H1 (cell line): Measurements from ENCODE around the gene TFCP2. TPM values are rescaled to one million over a fixed set of nuclear protein-coding genes. Genes with fewer than 3 reads are reported as not detected.

Experiments
- CTCF ChIA-PET: fragments of 300-600 bp; sonication (Branson Sonifier 250); formaldehyde crosslinking; loops from one replicate; lab custom pipeline; 2021; ENCODE audit not compliant: partially characterized antibody; lab: Charles Lee
- POLR2A ChIA-PET: fragments of 300-600 bp; sonication (Branson Sonifier 250); formaldehyde crosslinking; loops from one replicate; lab custom pipeline; 2021; ENCODE audit warnings: inconsistent platforms; ENCODE audit not compliant: partially characterized antibody; lab: Charles Lee
- DNase-seq, 2 experiments: peaks; one replicate each; pipeline versions ENCODE4 v3.0.0 to v3.0.0-alpha.2; 2010 to 2022; ENCODE audit warnings: low spot score in 2 of 2, low read depth in 1 of 2, mixed read lengths in 1 of 2
- FAIRE-seq: peaks from 2 replicates; lab custom pipeline; 2011; peaks lifted over from hg19 to GRCh38; lab: Jason Lieb, UNC
- H2AFZ ChIP-seq: 2 replicates; pipeline ENCODE4 v1.8.1; 2012; ENCODE audit warnings: low read length, inconsistent platforms
- H2AK5ac ChIP-seq: 2 replicates; pipeline ENCODE4 v1.6.1; 2013; ENCODE audit warnings: low read depth, low read length
- H2BK120ac ChIP-seq: replicated peaks from 2 replicates; pipeline ENCODE3; 2013; ENCODE audit warnings: low read depth, low read length, inconsistent platforms
- H2BK12ac ChIP-seq: 2 replicates; pipeline ENCODE4 v1.6.1; 2013; ENCODE audit warnings: low read depth, low read length
- H2BK15ac ChIP-seq: 2 replicates; pipeline ENCODE4 v1.6.1; 2013; ENCODE audit warnings: low read length
- H2BK20ac ChIP-seq: 2 replicates; pipeline ENCODE4 v1.6.1; 2013; ENCODE audit warnings: low read length
- H2BK5ac ChIP-seq: 2 replicates; pipeline ENCODE4 v1.6.1; 2013; ENCODE audit warnings: low read depth, low read length
- H3K14ac ChIP-seq: 2 replicates; pipeline ENCODE4 v1.6.1; 2013; ENCODE audit warnings: inconsistent platforms; ENCODE audit not compliant: insufficient read length
- H3K18ac ChIP-seq: 2 replicates; pipeline ENCODE4 v1.6.1; 2013; ENCODE audit warnings: low read length; ENCODE audit errors: extremely low read depth
- H3K23ac ChIP-seq: 2 replicates; pipeline ENCODE4 v1.6.1; 2013; ENCODE audit warnings: inconsistent platforms; ENCODE audit not compliant: insufficient read length
- H3K23me2 ChIP-seq: 2 replicates; pipeline ENCODE4 v1.6.1; 2013; ENCODE audit warnings: low read depth, low read length
- H3K27ac ChIP-seq: 2 replicates; pipeline ENCODE4 v1.6.1; 2011; ENCODE audit warnings: low read depth, low read length, inconsistent platforms
- H3K27me3 ChIP-seq, 4 experiments: replicated peaks in 1 of 4; 1 replicate in 1 of 4; 2 replicates in 3 of 4; pipeline versions ENCODE4 v1.6.1 to v1.8.1; 2011 to 2013; ENCODE audit warnings: low read length in 3 of 4, mild to moderate bottlenecking in 3 of 4, inconsistent platforms in 2 of 4, mixed read lengths in 2 of 4, moderate library complexity in 1 of 4; ENCODE audit not compliant: control insufficient read depth in 3 of 4, insufficient read depth in 3 of 4; ENCODE audit errors: extremely low read depth in 1 of 4
- H3K36me3 ChIP-seq, 4 experiments: 2 replicates each; pipeline versions ENCODE4 v1.6.1 to v1.8.1; 2011 to 2013; ENCODE audit warnings: mild to moderate bottlenecking in 4 of 4, low read length in 3 of 4, moderate library complexity in 2 of 4, control low read depth in 1 of 4, inconsistent platforms in 1 of 4; ENCODE audit not compliant: insufficient read depth in 4 of 4, control insufficient read depth in 2 of 4
- H3K4ac ChIP-seq: replicated peaks from 2 replicates; pipeline ENCODE3; 2013; ENCODE audit warnings: low read length, low read depth, mixed read lengths, inconsistent platforms; ENCODE audit not compliant: insufficient read length
- H3K4me1 ChIP-seq, 4 experiments: replicated peaks in 1 of 4; 1 replicate in 1 of 4; 2 replicates in 3 of 4; pipeline versions ENCODE4 v1.6.1 to v1.8.1; 2011 to 2013; ENCODE audit warnings: low read length in 3 of 4, inconsistent platforms in 2 of 4, mixed read lengths in 1 of 4; ENCODE audit not compliant: insufficient read depth in 4 of 4, control insufficient read depth in 3 of 4
- H3K4me2 ChIP-seq, 2 experiments: 2 replicates each; pipeline versions ENCODE4 v1.6.1 to v1.8.1; 2011 to 2013; ENCODE audit warnings: low read depth in 2 of 2, low read length in 2 of 2, control low read depth in 1 of 2, inconsistent platforms in 1 of 2, mild to moderate bottlenecking in 1 of 2; ENCODE audit not compliant: insufficient read depth in 1 of 2
- H3K4me3 ChIP-seq, 4 experiments: fragments of 200-600, 300-600 bp in 1 of 4; sonication (generic), shearing (Covaris generic), sonication (Bioruptor Twin) in 1 of 4; 2 replicates each; pipeline versions ENCODE4 v1.5.1 to v1.8.1; 2011 to 2016; ENCODE audit warnings: low read length in 4 of 4, low read depth in 3 of 4, control low read depth in 2 of 4, inconsistent platforms in 2 of 4, mild to moderate bottlenecking in 2 of 4, mixed read lengths in 1 of 4, moderate library complexity in 1 of 4; ENCODE audit not compliant: insufficient read depth in 2 of 4; ENCODE audit errors: extremely low read depth in 1 of 4
- H3K56ac ChIP-seq: replicated peaks from 2 replicates; pipeline ENCODE3; 2013; ENCODE audit warnings: low read depth, mild to moderate bottlenecking, mixed read lengths, low read length, inconsistent platforms; ENCODE audit not compliant: insufficient read length
- H3K79me1 ChIP-seq: 2 replicates; pipeline ENCODE4 v1.6.1; 2013; ENCODE audit warnings: low read depth, low read length, control low read depth
- H3K79me2 ChIP-seq, 2 experiments: 2 replicates each; pipeline versions ENCODE4 v1.6.1 to v1.8.1; 2012 to 2013; ENCODE audit warnings: low read length in 2 of 2, mild to moderate bottlenecking in 2 of 2, inconsistent platforms in 1 of 2; ENCODE audit not compliant: insufficient read depth in 2 of 2, control insufficient read depth in 1 of 2
- H3K9ac ChIP-seq, 4 experiments: replicated peaks in 1 of 4; 1 replicate in 1 of 4; 2 replicates in 3 of 4; pipeline versions ENCODE4 v1.6.1 to v1.8.1; 2011 to 2013; ENCODE audit warnings: low read depth in 3 of 4, low read length in 3 of 4, control low read depth in 2 of 4, mild to moderate bottlenecking in 2 of 4, moderate library complexity in 2 of 4, inconsistent platforms in 1 of 4; ENCODE audit errors: extremely low read depth in 1 of 4
- H3K9me3 ChIP-seq, 2 experiments: 2 replicates each; pipeline versions ENCODE4 v1.6.1 to v1.8.1; 2012 to 2013; ENCODE audit warnings: mild to moderate bottlenecking in 2 of 2, moderate library complexity in 2 of 2, control low read depth in 1 of 2, inconsistent platforms in 1 of 2, low read depth in 1 of 2, low read length in 1 of 2, mixed read lengths in 1 of 2; ENCODE audit not compliant: insufficient read depth in 2 of 2
- H4K20me1 ChIP-seq, 2 experiments: replicated peaks in 1 of 2; 2 replicates each; pipeline versions ENCODE3 to v1.8.1; 2011 to 2013; ENCODE audit warnings: inconsistent platforms in 2 of 2, low read length in 2 of 2, mild to moderate bottlenecking in 1 of 2; ENCODE audit not compliant: insufficient read depth in 2 of 2, control insufficient read depth in 1 of 2
- H4K5ac ChIP-seq: 2 replicates; pipeline ENCODE4 v1.6.1; 2013; ENCODE audit warnings: low read length, low read depth, mixed read lengths, inconsistent platforms; ENCODE audit not compliant: insufficient read length
- H4K8ac ChIP-seq: 2 replicates; pipeline ENCODE4 v1.8.0; 2013; ENCODE audit warnings: mild to moderate bottlenecking, moderate library complexity, low read length, inconsistent platforms; ENCODE audit not compliant: insufficient read depth; ENCODE audit errors: extremely low read depth
- H4K91ac ChIP-seq: replicated peaks from 2 replicates; pipeline ENCODE3; 2013; ENCODE audit warnings: low read length, mixed read lengths, inconsistent platforms; ENCODE audit not compliant: insufficient read length
- EP300 ChIP-seq, 2 experiments: IDR thresholded peaks; 1 replicate in 1 of 2; 2 replicates in 1 of 2; pipeline ENCODE4 v1.6.1; 2011 to 2012; ENCODE audit warnings: low read depth in 2 of 2, low read length in 2 of 2, mild to moderate bottlenecking in 2 of 2, borderline replicate concordance in 1 of 2, inconsistent platforms in 1 of 2, moderate library complexity in 1 of 2
- EZH2 ChIP-seq: fragments of 200-600 bp; sonication (generic); IDR thresholded peaks from 2 replicates; pipeline ENCODE4 v1.7.1; 2012; ENCODE audit warnings: low read depth, mild to moderate bottlenecking, moderate library complexity, low read length, inconsistent platforms; ENCODE audit not compliant: severe bottlenecking
- WGBS, 2 experiments: shearing (Covaris generic) in 1 of 2; methylation state at CpG; one replicate each; pipeline versions ENCODE4 v1.1.6 to v1.1.7; 2013 to 2015; ENCODE audit warnings: low lambda C conversion rate in 2 of 2, mixed read lengths in 2 of 2, inconsistent platforms in 1 of 2, low coverage in 1 of 2, missing lambda C conversion rate in 1 of 2; ENCODE audit not compliant: insufficient replicate concordance in 2 of 2, insufficient coverage in 1 of 2, insufficient read length in 1 of 2; ENCODE audit errors: extremely low coverage in 1 of 2, missing lambda C conversion rate in 1 of 2; 5-methylcytosine and 5-hydroxymethylcytosine counted together
- polyA plus RNA-seq, 7 experiments: library from polyadenylated mRNA; depleted of rRNA in 3 of 7; stranded (reverse) in 5 of 7; unstranded in 2 of 7; fragments of >200 nt in 5 of 7; fragments of 200-250 nt in 2 of 7; gene quantifications; 1 replicate in 5 of 7; 2 replicates in 1 of 7; 4 replicates in 1 of 7; pipeline versions ENCODE4 v1.2.1 to v1.2.3, GENCODE V29; 2011 to 2013; ENCODE audit warnings: missing spikeins in 2 of 7, mixed read lengths in 2 of 7
- total RNA-seq: library from RNA; stranded (reverse); fragmentation: NEBNext Ultra II Directional; extraction: Animal tissue kit (Norgen Biotek cat#: 25700); gene quantifications from 2 replicates; pipeline ENCODE4 v1.2.1, GENCODE V29; 2021

The TFCP2 gene
- total and polyA plus RNA-seq, 2 of the 8 experiments (the other 6 are each of a cell fraction or from before 2014, with no cell fraction given) = 19.8 to 49.2 TPM

- H3K36me3 ChIP-seq = no peaks in the 10 kb centered on the region
- H3K56ac ChIP-seq = no peak overlapping the region
- POLR2A ChIA-PET = no interaction called here
- no peak overlapping the region for H3K9ac ChIP-seq
- H2BK20ac ChIP-seq = no peak overlapping the region
- no peak overlapping the region for H4K8ac ChIP-seq
- H4K20me1 ChIP-seq = peaks cover 1 to 5% of the 10 kb centered on the region in 2 experiments
- H3K79me2 ChIP-seq = peaks cover 0 to 64% of the 10 kb centered on the region in 2 experiments; a peak in 3 of 4 replicates
- 96% methylated on average over 3 of the region's 3 CpGs; no CpG with 5 or more reads in 1 of the 2 experiments for WGBS, 2 experiments
- no peak overlapping the region for H3K27ac ChIP-seq
- H4K5ac ChIP-seq = no peak overlapping the region
- no peak overlapping the region for H4K91ac ChIP-seq
- H3K4me2 ChIP-seq = no peak overlapping the region
- no peak overlapping the region for H2BK120ac ChIP-seq
- H3K4me1 ChIP-seq = no peaks in the 10 kb centered on the region
- no peak overlapping the region for H2BK5ac ChIP-seq
- H3K18ac ChIP-seq = no peak overlapping the region
- DNase-seq (peak in 1 of 2 experiments; percentile 8), FAIRE-seq (no peak)
- no peak overlapping the region for H2BK15ac ChIP-seq
- H3K9me3 ChIP-seq = no peaks in the 10 kb centered on the region
- CTCF ChIA-PET = interaction anchor here (1.6 kb wide), 1 partner anchor 12 kb away, joined by 5 read pairs; no protein-coding TSS in a partner anchor
- H2BK12ac ChIP-seq = no peak overlapping the region
- H3K4me3 ChIP-seq = no peak overlapping the region
- H3K79me1 ChIP-seq = peaks cover 2% of the 10 kb centered on the region; the same call in 1 of the 2 replicates
- no peak overlapping the region for H3K14ac ChIP-seq
- no peak overlapping the region for H3K23ac ChIP-seq
- no peak overlapping the region for H2AFZ ChIP-seq
- no peak for TF ChIP-seq EP300 (IDR thresholded peaks at IDR 0.05; ENCODE audit: borderline replicate concordance in 1 of 2, low read depth in 2 of 2, low read length in 2 of 2)
- TF ChIP-seq EZH2 = no peak
- no peak overlapping the region for H2AK5ac ChIP-seq
- no peak overlapping the region for H3K4ac ChIP-seq
- peaks cover 1% of the 10 kb centered on the region; the same call in 1 of the 2 replicates for H3K23me2 ChIP-seq
- no peaks in the 10 kb centered on the region for H3K27me3 ChIP-seq
Measured at GRCh38 chr12:51156245-51156765, 16.6 kb downstream of the TFCP2 start.
